ENCODE results near the gene AMBRA1.

AMBRA1 gene

DNA sequence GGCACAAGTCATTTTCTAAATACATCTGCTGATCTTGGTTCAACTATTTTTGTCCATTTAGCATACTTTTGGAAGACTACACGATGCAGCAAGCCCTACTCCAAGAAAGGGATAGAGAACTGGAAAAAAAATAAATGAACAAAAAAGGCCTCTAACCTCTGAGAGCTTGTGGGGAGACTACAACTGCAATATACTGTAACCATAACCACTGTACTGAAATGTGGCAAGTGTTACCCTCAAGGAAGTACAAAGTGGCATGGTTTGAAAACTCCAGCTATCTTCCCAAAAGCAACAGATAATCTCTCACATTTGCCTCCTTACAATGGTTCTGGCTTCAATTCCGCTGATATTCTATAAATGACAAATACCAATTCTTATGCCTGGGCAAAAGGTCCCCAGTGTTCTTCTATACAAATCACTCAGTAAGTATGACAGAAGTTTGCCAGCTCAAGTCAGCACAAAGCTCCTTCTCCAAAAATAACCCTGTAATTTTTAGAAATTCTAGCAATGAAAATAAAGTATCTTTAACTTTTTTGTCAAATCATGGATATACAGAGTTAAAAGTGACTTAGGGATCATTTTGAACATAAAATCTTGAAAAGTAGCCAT is 22.9 kb downstream of the AMBRA1 start:
- H3K9ac ChIP-seq (ENCODE audit: low read depth, low read length): no peak overlapping the region
- H3K27me3 ChIP-seq (ENCODE audit: insufficient read depth, low read length, poor library complexity): no peaks in the 10 kb centered on the region
- no peaks in the 10 kb centered on the region for H3K9me3 ChIP-seq (ENCODE audit: insufficient read depth, low read length, severe bottlenecking)
- 0 out of 2 replicates have a peak overlapping the region, but pooled peaks have one; percentile 0 for H3K27ac ChIP-seq (ENCODE audit: low read length)
- no peak overlapping the region for H3K4me2 ChIP-seq (ENCODE audit: insufficient read depth, low read length)
- peaks cover 3% of the 10 kb centered on the region; the same call in 1 of the 2 replicates for H3K4me1 ChIP-seq (ENCODE audit: insufficient read depth, low read length)
- ATAC-seq (ENCODE audit: insufficient read depth, low read depth) (peak; percentile 61; the same call in 2 of the 3 replicates), DNase-seq (no peak)
- peaks cover 92% of the 10 kb centered on the region for H3K79me2 ChIP-seq (ENCODE audit: insufficient read depth, low read length)
- no peak overlapping the region for H2AFZ ChIP-seq (ENCODE audit: low read depth, low read length)
- H3K36me3 ChIP-seq (ENCODE audit: insufficient read depth, low read length): peaks cover 4% of the 10 kb centered on the region
- peaks cover 22% of the 10 kb centered on the region; the same call in 1 of the 2 replicates for H4K20me1 ChIP-seq (ENCODE audit: insufficient read depth, low read length)
- no peak for TF ChIP-seq EZH2 (IDR thresholded peaks at IDR 0.05; ENCODE audit: borderline replicate concordance, low read depth, low read length, severe bottlenecking)
- TF ChIP-seq, protein P1, sequence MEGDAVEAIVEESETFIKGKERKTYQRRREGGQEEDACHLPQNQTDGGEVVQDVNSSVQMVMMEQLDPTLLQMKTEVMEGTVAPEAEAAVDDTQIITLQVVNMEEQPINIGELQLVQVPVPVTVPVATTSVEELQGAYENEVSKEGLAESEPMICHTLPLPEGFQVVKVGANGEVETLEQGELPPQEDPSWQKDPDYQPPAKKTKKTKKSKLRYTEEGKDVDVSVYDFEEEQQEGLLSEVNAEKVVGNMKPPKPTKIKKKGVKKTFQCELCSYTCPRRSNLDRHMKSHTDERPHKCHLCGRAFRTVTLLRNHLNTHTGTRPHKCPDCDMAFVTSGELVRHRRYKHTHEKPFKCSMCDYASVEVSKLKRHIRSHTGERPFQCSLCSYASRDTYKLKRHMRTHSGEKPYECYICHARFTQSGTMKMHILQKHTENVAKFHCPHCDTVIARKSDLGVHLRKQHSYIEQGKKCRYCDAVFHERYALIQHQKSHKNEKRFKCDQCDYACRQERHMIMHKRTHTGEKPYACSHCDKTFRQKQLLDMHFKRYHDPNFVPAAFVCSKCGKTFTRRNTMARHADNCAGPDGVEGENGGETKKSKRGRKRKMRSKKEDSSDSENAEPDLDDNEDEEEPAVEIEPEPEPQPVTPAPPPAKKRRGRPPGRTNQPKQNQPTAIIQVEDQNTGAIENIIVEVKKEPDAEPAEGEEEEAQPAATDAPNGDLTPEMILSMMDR (IDR thresholded peaks at IDR 0.05; ENCODE audit: borderline replicate concordance, extremely low read depth, low read length, poor library complexity, severe bottlenecking): no peak
- H3K4me3 ChIP-seq (ENCODE audit: low read depth in 1 of 2, low read length in 2 of 2): no peak overlapping the region

DNA sequence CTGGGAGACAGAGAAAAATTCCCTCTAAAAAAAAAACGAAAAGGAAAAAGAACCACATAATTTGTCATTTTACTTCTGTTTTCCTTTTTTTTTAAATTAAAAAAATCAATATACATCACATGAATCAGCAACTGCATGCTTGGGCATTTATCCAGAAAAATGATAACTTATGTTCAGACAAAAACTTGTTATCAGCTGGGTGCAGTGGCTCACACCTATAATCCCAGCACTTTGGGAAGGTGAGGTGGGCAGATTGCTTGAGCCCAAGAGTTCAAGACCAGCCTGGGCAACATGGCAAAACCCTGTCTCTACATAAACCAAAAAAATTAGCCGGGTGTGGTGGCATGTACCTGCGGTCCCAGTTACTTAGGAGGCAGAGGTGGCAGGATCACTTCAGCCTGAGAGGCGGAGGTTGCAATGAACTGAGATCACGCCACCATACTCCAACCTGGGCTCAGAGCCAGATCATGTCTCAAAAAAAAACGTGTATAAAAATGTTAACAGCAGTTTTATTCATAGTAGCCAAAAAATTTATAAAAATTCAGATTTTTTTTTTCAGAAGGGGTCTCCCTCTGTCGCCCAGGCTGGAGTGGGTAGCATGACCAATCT is 28.5 kb downstream of the AMBRA1 start:
- H3K9ac ChIP-seq (ENCODE audit: low read depth, low read length): no peak overlapping the region
- no peaks in the 10 kb centered on the region for H3K36me3 ChIP-seq (ENCODE audit: insufficient read depth, low read length)
- no peak overlapping the region for H3K4me2 ChIP-seq (ENCODE audit: insufficient read depth, low read length)
- ATAC-seq (ENCODE audit: insufficient read depth, low read depth): no peak
- no peak overlapping the region for H2AFZ ChIP-seq (ENCODE audit: low read depth, low read length)
- no peaks in the 10 kb centered on the region for H3K9me3 ChIP-seq (ENCODE audit: insufficient read depth, low read length, severe bottlenecking)
- DNase-seq: no peak
- no peak overlapping the region for H3K27ac ChIP-seq (ENCODE audit: low read length)
- TF ChIP-seq, protein P1 (IDR thresholded peaks at IDR 0.05; ENCODE audit: borderline replicate concordance, extremely low read depth, low read length, poor library complexity, severe bottlenecking): no peak
- no peak for TF ChIP-seq EZH2 (IDR thresholded peaks at IDR 0.05; ENCODE audit: borderline replicate concordance, low read depth, low read length, severe bottlenecking)
- peaks cover 26% of the 10 kb centered on the region for H3K4me1 ChIP-seq (ENCODE audit: insufficient read depth, low read length)
- H4K20me1 ChIP-seq (ENCODE audit: insufficient read depth, low read length): peaks cover 7% of the 10 kb centered on the region; the same call in 1 of the 2 replicates
- peaks cover 95% of the 10 kb centered on the region for H3K79me2 ChIP-seq (ENCODE audit: insufficient read depth, low read length)
- H3K4me3 ChIP-seq (ENCODE audit: low read depth in 1 of 2, low read length in 2 of 2): no peak overlapping the region
- H3K27me3 ChIP-seq (ENCODE audit: insufficient read depth, low read length, poor library complexity): no peaks in the 10 kb centered on the region

DNA sequence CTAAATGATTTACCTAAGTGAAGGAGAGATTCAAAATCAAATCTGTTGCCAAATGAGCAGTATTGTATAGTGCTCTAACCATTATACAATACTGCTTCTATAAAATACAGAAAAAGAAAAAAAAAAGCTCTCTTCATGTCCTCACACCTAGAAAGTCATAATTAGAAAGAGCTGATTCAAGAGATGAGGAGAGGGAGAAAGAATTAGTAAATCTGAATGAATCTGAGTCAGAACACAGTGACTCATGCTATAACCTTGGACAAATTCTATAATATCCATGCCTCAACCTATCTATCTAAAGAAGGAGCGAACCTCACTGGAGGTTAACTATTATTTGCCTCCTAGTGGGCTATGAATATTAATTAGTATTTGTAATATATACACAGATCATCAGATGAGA is 29.4 kb downstream of the AMBRA1 start:
- Histone ChIP-seq H3K27me3 (ENCODE audit: insufficient read depth, low read length, poor library complexity) (no peaks in the 10 kb centered on the region), H3K4me3 (ENCODE audit: low read depth in 1 of 2, low read length in 2 of 2) (no peak overlapping the region), H3K4me1 (ENCODE audit: insufficient read depth, low read length) (peaks cover 34% of the 10 kb centered on the region), H4K20me1 (ENCODE audit: insufficient read depth, low read length) (peaks cover 4% of the 10 kb centered on the region; the same call in 1 of the 2 replicates), H3K27ac (ENCODE audit: low read length) (no peak overlapping the region), H2AFZ (ENCODE audit: low read depth, low read length) (no peak overlapping the region), H3K4me2 (ENCODE audit: insufficient read depth, low read length) (no peak overlapping the region), H3K36me3 (ENCODE audit: insufficient read depth, low read length) (no peaks in the 10 kb centered on the region), H3K9me3 (ENCODE audit: insufficient read depth, low read length, severe bottlenecking) (no peaks in the 10 kb centered on the region), H3K9ac (ENCODE audit: low read depth, low read length) (no peak overlapping the region), H3K79me2 (ENCODE audit: insufficient read depth, low read length) (peaks cover 95% of the 10 kb centered on the region)
- DNase-seq: no peak
- TF ChIP-seq, protein P1 (IDR thresholded peaks at IDR 0.05; ENCODE audit: borderline replicate concordance, extremely low read depth, low read length, poor library complexity, severe bottlenecking): no peak
- TF ChIP-seq EZH2 (IDR thresholded peaks at IDR 0.05; ENCODE audit: borderline replicate concordance, low read depth, low read length, severe bottlenecking): no peak
- no peak for ATAC-seq (ENCODE audit: insufficient read depth, low read depth)
